GM19468 (cell line): ENCODE data around the gene BEGAIN.

ENCODE experiments used
- ATAC-seq: cut with Tn5 transposase; IDR thresholded peaks from one replicate; pipeline ENCODE4 v1.9.1; 2021; ENCODE audit warnings: mild to moderate bottlenecking, moderate library complexity, moderate number of reproducible peaks; ENCODE audit not compliant: unreplicated experiment; ENCODE audit errors: extremely low read depth

BEGAIN gene

GRCh38 chr14:100616854-100617409 lies 29.7 kb upstream of the BEGAIN start:
- ATAC-seq, result no peak

DNA sequence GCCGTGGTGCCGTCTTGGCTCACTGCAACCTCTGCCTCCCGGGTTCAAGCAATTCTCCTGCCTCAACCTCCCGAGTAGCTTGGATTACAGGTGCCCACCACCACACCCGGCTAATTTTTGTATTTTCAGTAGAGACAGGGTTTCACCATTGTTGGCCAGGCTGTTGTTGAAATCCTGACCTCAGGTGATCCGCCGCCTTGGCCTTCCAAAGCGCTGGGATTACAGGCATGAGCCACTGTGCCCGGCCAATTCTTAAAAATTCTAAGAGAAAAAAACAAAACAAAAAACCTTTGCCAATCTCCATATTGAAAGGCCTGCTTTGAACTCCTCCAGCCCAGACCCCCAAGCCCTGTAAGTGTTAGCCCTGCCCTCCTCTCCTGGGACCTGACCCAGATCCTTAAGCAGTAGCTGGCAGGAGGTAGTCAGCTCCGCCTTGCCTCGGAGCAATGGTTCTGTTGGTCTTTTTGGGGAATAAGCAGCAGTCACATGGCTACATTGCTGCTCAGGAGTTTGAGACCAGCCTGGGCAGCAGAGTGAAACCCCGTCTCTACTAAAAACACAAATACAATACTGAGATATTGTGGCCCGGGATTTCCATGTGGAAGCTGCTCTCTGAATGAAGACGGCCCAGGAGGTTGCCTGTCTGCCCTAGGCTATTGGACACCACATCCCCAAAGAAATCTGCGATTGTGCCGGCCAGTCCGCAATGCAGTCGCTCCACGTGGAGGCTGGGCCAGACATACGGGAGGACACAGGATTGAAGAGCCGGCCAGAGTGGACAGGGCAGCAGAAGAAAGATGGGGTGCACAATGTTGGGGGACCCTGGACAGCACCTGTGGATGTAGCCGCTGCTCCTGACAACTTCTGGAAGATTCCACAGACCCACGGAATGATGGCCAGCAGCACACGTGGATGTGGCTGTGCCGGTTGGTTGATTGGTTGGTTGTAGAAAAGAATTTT lies 28.8 kb upstream of the BEGAIN start:
- no peak for ATAC-seq

GRCh38 chr14:100614803-100615202 lies 27.6 kb upstream of the BEGAIN start:
- no peak for ATAC-seq

GRCh38 chr14:100612986-100613385 lies 25.8 kb upstream of the BEGAIN start:
- ATAC-seq, result no peak

- ATAC-seq, result no peak
Observed at GRCh38 chr14:100611811-100612480, 24.7 kb upstream of the BEGAIN start.

GRCh38 chr14:100610511-100611217 lies 23.4 kb upstream of the BEGAIN start:
- no peak for ATAC-seq

GRCh38 chr14:100609941-100610391 lies 22.7 kb upstream of the BEGAIN start:
- ATAC-seq, result no peak

- no peak for ATAC-seq
Observed at GRCh38 chr14:100609331-100609870, 22.2 kb upstream of the BEGAIN start.

DNA sequence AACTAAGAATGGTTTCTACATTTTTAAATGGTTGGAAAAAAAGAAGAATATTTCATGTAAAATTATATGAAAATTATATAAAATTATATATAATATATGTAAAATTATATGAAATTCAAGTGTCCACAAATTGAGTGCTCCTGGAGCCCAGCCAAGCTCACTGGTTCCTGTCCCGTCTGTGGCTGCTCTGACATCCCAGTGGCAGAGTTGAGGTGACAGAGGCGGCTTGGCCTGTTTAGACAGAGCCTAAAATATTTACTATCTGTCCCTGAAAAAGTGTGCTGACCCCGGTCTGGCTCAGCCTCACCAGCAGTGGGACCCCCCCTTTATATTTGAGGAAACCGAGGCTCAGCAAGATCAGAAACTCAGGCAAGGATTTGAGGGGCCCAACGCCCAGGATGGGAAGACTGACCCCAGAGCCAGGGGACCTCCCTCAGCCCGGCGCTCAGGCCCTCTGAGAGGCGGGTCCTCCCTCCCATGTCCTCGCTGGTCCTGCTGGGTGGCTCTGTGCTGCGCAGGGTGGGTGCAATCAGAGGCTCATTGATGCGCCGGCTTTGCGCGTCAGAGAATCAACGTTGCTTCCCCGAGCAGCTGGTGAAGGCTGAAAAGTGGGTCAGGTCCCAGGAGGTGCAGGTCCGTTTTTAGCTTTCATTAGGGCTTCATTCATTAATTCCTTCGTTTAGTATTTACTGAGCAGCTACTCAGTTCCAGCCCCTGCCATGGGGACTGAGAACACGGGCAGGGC lies 21.5 kb upstream of the BEGAIN start:
- no peak for ATAC-seq

- no peak for ATAC-seq
Observed at GRCh38 chr14:100608064-100608463, 20.8 kb upstream of the BEGAIN start.

- no peak for ATAC-seq
Observed at GRCh38 chr14:100607611-100607956, 20.4 kb upstream of the BEGAIN start.

DNA sequence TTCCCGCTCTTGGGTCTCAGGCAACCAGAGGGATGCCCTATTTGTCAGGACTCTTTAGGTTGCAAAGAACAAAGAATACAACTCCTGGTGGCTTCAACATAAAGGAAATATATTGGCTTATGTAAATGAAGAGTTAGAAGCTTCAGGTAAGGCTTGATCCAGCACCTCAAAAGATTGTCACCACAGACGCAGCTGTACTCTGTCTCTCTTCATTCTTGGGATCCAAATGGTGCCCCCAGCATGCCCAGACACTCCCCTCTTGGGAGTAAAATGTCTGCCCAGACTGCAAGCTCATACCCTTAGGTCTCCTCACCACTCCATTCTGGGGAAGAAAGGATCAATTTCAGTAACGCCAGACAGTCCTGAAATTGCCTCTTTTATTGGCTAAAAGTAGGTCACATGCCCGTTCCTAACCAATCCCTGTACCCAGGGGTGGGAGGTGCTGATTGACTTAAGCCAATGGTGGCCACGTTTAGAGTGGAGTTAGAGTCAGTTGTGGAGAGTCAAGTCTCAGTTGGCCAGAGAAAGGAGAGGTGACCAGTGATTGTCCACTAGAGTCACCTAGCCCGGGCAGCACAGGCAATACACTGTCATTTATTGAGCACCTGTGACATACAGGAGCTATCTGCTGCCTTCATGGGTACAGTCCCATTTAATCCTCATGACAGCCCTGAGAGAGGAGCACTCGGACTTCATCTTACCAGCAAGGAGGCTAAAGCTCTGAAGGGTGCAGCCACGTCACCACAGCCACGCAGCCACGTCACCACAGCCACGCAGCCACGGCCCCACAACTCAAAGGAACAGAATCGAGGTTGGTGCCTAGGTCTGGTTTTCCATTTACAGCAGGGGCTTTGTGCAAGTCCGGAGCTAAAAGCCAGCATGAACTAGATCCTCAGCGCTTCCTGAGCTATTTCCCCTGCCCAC lies 19.7 kb upstream of the BEGAIN start:
- no peak for ATAC-seq

- ATAC-seq, result no peak
Observed at GRCh38 chr14:100605706-100606686, 18.8 kb upstream of the BEGAIN start.

GRCh38 chr14:100605230-100605629 lies 18.0 kb upstream of the BEGAIN start:
- ATAC-seq, result no peak

- ATAC-seq, result no peak
Observed at GRCh38 chr14:100604709-100605108, 17.5 kb upstream of the BEGAIN start.

DNA sequence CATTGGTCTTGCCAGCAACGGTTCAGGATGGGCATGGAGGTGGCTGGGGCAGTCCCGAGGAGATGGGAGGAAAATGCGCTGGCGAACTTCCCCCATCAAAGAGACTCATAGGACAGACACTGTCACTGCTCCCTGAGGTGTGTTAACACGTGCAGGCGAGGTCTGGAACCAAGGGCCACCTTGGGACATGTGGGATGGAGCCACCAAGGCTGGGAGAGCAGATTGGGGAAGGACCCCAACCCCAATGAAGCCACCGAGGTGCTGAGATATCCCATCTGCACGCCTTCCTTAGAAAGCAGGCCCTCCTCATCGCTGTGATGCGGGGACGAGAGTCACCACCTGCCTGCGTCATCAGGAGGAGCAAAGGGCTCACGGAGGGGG lies 16.9 kb upstream of the BEGAIN start:
- ATAC-seq, result no peak

GRCh38 chr14:100603341-100604120 lies 16.3 kb upstream of the BEGAIN start:
- no peak for ATAC-seq
